Skin epidermis (tissue), 12 donors: ENCODE data around the gene TM4SF1.

ENCODE experiments used
- H3K27ac ChIP-seq, 21 experiments: fragments of 200-600 bp; sonication (generic) in 11 of 21; one replicate each; pipeline ENCODE4 v1.5.0; 2020; ENCODE audit warnings: mild to moderate bottlenecking in 3 of 21, inconsistent platforms in 2 of 21, moderate library complexity in 2 of 21
- H3K4me3 ChIP-seq, 7 experiments: fragments of 200-600 bp; sonication (generic) in 2 of 7; one replicate each; pipeline ENCODE4 v1.5.0; 2020; ENCODE audit warnings: inconsistent platforms in 2 of 7, mild to moderate bottlenecking in 2 of 7, moderate library complexity in 1 of 7

Gene TM4SF1

DNA sequence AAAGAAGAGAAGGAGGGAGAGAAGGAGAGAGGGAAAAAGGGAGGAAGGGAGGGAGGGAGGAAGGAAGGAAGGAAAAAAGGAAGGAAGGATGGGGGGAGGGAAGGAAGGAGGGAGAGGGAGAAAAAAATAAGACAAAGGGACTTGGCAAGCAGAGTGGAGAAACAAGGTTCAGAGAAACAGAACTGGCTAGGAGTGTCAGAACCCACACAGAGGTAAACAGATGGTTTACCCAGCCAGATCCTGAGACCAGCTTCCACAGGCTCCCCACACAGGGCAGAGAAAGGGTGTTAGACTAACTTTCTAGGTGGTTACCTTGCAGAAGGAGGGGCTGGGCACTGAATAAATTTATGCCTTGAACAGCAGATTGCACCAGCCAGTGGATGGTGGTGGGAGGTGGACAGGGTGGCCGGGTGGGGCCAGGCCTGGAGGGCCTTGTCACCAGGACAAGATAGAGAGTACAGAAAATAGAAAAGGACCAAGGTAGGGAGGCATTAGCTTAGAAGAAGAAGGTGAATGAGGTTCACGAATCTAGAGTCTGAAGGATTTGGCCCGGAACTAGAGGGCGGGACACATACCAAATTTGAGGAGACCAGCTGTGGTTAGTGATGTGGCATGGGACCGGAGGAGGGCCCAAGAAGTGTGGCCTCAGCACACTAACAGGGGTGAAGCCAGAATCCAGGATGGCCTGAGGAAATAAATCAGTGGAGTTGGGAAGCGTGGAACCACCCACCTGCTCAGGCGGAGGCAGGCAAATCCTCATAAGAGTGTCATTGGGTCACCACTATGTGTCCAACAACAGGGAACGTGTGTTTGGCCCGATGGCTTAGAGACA, 1.2 kb upstream of the TM4SF1 start:
- Histone ChIP-seq H3K27ac (peak overlapping the region in 20 of 21 experiments; percentile 27 to 89 (median 81)), H3K4me3 (peak overlapping the region in 1 of 7 experiments; percentile 10)

DNA sequence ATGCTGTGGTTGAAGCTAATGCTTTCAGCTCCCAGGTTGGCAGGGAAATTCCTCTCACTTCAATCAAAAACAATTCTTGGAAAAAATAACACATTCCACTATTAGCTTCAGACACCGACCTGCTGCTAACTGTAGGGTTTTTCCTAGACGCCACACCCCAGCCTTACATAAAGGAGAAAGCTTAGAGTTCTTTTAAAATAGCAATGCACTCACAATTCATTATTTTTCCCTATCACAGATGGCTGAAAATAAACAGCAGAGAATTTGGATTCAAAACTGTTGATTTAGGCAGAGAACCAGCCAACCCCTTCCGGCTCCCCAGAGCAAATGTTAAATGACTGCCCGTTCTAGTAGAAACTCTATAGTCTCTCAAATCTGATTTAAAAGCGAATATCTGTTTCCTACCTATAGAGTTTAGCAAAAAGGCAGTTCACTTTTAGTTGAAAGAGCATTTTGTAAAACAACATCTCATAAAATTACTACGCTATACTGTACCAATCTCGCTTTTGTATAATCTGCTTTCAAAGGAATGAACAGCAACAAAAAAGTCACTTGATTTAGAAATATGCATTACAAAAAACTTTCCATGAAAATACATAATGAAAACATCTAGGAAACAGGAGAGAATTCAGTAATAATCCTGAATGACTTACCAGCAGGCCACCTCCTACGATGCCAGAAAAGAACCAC, 586 bp downstream of the TM4SF1 start:
- peak overlapping the region; percentile 22 to 48 (median 34) for H3K4me3 ChIP-seq
- H3K27ac ChIP-seq, result peak overlapping the region; percentile 13 to 89 (median 81)

DNA sequence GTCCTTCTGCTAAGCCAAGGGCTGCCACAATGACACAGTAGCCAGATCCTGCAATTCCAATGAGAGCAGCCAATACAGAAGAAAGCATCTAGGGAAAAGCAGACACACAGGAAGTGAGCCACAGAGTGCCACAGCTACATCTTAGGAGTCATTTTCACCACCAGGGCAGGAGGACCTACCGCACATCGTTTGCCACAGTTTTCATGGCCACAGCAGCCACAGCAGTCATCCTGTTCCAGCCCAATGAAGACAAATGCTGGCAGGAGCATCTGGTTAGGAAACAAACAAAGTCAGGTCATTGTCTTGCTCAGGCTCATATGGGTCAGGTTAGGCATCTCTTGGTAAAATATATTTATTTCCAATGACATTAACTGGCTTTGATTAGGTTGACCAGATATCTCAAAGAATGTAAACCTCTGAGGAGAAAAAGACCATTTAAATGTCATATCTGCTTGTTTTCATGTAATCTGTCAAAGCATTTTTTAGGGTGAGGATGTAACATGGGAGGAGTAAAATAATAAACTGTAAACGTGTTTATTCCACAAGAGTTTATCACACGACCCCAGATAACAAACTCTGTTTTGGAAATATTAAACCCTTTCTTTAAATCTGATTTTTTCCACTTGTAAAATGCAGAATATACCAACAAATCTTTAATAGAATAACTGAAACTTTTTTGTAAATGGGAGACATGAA, 1.8 kb downstream of the TM4SF1 start:
- peak overlapping the region in 16 of 21 experiments; percentile 53 to 89 (median 82) for H3K27ac ChIP-seq
- H3K4me3 ChIP-seq, result peak overlapping the region; percentile 22 to 48 (median 34)

DNA sequence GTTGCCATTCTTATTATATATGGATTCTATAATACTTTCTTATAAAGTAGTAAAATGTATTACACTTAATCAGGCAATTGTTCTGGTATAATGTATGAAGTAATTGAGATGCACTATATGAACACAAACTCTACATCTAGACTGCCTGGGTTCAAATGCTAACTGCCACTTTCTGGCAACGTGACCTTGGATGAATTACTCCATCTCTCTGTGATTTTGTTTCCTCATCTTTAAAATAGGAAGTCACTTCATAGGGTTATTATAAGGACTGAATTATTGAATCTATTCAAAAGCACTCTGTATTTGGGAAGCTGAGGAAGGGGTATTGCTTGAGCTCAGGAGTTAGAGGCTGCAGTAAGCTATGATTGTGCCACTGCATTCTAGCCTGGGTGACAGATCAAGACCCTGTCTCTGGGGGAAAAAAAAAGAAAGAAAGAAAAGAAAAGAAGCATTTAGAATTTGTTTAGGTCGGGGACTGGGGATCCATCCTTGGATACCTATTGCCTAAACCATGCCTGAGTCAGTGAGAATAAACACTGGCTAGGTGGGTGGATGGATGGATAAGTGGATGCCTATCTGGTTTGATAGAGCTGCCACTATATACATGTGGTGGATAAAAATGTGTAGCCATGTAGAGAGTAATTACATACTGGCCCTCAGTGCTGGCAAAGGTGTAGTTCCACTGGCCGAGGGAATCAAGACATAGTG, 2.5 kb downstream of the TM4SF1 start:
- H3K27ac ChIP-seq, result peak overlapping the region in 11 of 21 experiments; percentile 31 to 89 (median 83)
- peak overlapping the region in 6 of 7 experiments; percentile 30 to 48 (median 34) for H3K4me3 ChIP-seq

DNA sequence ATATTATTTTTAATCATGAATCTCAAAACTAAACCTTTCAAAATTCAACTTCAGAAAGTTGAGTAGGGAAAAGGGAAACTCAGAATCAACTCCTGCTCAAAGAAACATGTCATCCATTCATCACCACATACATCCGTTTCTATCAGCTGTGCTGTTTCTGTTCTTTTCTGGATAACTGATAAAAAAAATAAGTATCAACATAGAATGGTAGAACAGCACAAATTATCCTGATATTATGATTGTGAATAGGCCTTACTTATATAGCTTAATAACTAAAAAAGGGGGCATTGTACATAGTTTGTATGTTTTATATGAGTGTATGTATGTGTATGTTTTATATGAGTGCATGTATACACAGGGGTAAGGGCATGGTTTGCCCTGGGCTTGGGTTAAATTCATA, 3.1 kb downstream of the TM4SF1 start:
- Histone ChIP-seq H3K27ac (peak overlapping the region in 3 of 21 experiments; percentile 35 to 83 (median 60)), H3K4me3 (peak overlapping the region in 1 of 7 experiments; percentile 2)

DNA sequence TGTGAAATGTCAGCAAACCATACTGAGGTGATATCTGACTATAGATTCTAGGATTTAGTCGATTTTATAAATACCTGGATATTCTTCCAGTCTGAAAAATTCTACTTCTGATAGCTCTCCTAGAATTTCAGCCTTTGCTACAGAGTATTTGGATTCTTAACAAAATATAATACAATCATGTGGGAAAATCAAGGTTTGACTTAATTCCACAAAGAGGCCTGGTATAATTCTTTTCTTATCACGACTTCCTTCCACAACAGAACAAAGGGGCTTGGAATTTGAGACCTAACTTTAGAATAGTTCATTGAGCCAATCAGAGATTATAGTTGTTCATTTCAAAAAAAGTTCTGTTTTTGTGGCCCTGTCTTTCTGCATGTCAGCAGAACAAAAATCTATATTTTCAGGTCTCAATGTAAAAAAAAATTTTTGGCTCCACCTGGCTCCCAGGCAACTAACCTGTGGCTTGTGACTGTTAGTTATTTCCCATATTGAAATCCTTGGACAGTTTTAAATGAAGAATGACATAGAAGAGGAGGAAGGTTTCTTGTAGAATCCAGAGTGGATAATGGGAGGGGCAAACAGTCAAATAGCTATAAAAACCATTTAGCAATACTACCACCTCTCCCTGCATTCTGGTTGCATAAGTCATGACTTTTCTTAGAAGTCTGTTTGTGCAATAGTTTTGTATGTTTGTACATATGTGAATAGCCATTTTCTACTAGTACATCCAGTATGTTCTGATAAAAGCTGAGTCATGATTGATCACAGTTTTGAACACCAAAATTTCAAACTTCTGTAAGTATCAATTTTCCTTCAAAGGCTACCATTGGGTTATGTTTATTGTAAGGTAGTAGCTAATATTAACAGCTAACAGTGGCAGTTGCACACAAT, 4.0 kb downstream of the TM4SF1 start:
- H3K4me3 ChIP-seq, result no peak overlapping the region
- peak overlapping the region in 9 of 21 experiments; percentile 15 to 83 (median 41) for H3K27ac ChIP-seq

DNA sequence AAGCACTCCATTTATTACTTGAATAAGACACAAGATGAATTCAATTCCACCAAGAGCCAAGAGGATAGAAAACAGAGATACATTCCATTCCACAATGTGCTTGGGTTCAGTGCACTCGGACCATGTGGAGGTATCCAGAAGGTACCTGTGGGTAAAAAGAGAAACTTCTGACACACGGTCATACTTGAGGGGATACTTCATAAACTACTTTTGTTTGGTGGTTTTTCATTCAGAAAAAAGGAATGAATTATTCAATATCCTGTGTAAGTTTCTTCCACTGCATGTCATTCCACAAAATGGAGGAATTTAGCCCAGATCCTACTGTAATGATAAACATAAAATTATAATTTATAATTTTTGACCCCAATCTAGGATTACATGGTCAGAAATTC, 5.7 kb downstream of the TM4SF1 start:
- H3K4me3 ChIP-seq, result no peak overlapping the region
- H3K27ac ChIP-seq, result peak overlapping the region in 16 of 21 experiments; percentile 1 to 78 (median 38)

DNA sequence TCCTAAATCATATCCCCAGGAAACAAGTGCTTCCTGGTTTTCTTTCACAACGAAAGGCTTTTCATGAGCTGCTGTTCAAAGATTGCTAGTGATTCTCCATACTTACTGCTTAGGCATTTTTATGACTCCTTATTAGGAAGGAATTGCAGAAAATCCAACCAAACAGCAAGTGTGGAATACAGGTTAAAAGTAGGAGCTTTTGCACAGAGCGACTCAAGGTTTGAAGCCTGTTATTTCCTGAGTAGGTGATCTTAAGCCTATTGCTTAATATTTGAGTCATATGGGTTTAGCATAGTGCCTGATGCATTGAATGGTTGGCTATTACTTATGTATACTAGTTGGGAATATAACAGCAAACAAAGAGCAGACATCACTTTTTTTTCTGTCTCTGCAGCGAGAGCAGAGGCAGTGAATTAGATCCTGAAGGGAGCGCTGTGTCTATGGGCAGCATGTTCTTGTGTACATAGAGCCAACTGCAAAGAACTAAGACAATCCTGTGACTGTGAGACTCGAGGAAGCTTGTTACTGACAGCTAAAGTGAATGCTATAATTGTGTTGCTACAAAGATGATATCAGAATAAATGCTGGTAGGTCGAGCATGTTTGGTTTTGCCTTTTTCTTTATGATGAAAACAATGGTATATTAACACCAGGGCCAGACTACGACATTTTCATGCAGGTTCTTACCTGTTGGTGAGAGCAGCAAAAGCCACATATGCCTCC, 6.3 kb downstream of the TM4SF1 start:
- Histone ChIP-seq H3K4me3 (no peak overlapping the region), H3K27ac (peak overlapping the region in 18 of 21 experiments; percentile 1 to 78 (median 51))

DNA sequence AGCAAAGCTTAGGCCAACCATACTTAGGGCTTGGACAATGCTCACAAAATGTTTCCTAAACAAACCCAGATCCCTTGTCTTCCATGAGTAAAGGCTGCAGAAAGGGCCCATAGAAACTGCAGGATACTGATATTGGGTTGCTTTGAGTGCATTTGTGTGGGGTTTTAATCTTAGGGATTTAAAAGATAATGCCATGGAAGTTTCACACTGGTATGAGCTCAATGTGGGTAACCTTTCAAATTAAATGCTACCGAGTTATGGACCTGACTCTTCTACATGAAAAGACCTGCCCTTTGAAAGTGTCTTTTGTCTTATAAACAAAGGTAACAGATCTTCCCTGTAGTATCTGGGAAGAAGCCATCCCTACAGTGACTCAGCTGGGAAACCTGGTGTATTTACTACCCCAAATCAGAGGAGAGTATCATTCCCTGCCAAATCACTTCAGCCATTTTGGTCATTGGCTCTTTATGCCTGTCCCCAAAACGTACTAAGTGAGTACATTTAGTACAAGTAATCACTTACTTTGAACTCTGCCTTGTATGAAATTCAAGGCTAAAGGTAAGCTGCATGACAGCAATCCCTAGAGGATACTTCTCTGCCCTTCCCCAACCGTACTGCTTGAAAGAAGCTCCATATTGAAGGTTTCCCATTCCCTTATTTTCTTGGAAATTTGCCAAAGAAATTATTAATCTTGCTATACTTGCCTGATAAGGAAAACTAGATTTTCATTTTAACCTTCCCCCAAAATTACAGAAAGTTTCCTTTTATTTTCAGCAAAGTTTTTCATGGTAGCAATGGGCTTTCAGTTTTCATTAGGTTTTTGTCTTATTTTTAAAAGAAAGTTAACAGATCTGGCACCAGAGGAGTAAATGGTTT, 7.2 kb downstream of the TM4SF1 start:
- Histone ChIP-seq H3K4me3 (no peak overlapping the region), H3K27ac (peak overlapping the region in 18 of 21 experiments; percentile 1 to 78 (median 51))

DNA sequence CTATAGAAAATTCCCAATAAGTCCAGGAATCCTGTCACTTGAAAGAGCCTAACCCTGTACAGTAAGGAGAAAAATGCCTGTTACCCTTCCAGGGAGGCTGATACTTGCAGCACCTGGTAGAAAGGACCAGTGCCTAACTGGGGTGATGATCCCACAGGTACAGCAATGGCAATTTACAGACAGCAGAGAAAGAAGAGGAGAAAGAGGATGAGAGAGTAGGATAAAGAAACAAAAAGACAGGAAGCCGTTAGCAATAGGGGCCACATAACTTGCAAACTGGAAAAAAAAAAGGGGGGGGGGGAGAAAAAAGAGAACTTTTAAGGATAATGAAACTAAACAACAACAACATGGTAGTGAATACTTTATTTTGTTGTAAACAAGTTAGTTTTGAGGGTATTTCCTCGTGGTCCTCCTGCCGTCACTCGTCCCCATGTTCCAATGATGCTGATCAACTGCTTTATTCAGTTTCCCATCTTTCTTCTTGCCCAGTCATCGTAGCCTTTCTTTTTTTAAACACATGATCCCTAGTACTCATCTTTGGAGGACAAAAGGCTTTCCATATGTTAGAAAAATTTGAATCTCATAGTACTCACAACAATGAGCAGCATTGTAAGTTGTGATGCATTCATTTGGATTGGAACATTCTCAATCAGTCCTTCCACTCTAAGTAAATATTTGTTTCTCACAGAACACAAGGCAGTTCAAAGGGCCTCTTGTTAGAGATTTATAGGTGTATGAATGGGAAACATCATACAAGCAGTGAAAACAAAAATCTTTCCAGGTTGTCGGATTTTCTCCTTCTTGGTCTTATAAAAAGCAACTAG, 8.6 kb downstream of the TM4SF1 start:
- H3K4me3 ChIP-seq, result no peak overlapping the region
- peak overlapping the region in 5 of 21 experiments; percentile 9 to 74 (median 45) for H3K27ac ChIP-seq

DNA sequence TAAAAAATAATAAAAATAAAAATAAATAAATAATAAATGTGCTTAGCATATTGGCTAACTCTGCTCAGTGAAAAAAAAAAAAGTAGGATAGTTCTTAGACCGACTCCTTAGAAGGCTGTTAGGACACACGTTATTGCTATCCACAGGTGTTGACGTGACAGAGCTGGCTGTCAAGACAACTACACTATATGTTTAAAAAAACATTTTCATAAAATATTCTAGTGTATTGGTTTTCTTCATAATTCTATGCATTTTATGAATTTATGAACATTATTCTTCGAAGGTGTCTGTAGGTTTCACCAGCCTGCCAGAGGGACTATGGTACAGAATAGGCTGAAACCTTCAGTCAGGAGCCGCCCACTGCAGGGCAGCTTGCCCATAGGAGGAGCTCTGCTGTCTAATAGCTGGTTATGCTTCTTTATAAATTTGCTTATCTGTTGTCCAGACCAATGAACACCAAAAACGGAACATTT, 9.2 kb downstream of the TM4SF1 start:
- peak overlapping the region in 4 of 21 experiments; percentile 9 to 54 (median 32) for H3K27ac ChIP-seq
- no peak overlapping the region for H3K4me3 ChIP-seq

DNA sequence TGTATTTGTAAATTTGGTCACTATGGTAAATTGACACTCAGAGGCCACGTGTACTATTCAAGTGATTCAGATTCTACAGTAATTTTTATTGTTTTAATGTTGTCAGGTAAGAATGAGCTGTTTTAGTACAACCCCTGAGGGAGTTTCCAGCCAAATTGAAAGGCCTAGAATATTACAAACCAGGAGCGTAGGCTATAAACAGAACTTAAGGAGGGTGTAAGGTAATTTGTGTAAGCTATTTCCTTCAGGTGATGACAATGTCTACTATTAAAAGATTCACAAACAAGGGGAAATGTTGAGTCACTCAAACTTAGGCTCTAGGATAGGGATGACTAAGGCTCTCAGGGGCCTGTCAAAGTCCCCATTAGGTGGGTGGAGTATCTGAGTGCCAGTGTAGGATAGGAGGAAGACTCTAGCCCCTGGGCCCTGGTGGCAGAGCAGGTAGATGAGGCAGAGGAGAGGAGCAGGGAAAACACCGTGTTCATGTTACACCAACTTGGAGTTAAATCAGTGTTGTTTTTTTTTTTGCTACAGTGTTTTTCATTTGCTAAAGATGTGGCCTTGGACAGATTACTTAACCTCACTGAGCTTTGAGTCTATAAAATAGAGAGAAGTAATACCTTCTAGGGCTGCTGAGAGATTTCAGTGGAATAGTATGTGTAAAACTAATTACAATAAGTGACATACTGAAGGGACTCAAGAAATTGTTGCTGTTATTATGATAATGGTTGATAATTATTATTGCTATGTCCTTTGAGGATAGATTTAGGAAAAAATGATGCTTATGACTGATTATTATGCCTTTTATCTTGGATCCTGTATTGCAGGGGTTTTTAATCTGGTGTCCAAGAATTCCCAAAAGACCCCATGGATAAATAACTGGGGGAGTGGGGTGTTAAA, 10.3 kb downstream of the TM4SF1 start:
- H3K27ac ChIP-seq, result peak overlapping the region in 13 of 21 experiments; percentile 2 to 68 (median 45)
- H3K4me3 ChIP-seq, result no peak overlapping the region

DNA sequence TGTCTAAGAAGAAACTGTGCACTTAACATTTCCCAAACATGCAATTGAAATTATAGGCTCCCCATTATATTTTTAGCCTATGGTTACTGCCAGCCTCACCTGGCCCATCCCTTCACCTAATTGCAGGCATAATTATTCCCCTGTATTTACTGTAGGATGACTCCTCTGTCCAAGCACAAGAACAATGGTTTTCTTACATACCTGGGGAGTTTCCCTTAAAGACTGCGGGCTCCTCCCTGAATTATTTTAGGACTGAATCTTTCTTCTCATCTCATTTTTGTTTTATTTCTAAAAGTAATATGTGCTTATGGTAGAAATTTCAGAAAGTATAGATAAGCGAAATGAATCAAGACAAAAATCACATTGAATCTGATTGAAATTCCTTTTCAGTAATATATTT, 11.4 kb downstream of the TM4SF1 start:
- Histone ChIP-seq H3K27ac (peak overlapping the region in 10 of 21 experiments; percentile 15 to 82 (median 57)), H3K4me3 (no peak overlapping the region)

DNA sequence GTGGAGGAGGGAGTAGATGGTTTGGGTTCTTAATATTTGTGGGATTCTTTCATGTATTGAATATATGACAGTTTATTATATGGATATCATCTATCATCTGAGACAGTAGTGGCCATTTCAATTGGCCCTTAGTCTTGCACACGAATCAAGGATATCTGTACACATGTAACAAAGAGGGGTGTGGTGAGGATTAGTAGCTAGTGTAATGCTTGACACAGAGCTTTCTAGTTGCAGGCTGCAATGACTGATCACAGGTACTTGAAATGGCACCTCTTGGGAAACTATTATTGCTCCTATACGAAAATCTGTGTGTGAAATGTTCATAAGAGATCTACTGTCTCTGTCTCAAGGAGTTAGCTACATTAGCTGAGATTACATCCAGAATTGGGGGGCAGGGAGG, 12.8 kb downstream of the TM4SF1 start:
- no peak overlapping the region for H3K4me3 ChIP-seq
- peak overlapping the region in 2 of 21 experiments; percentile 10 to 15 for H3K27ac ChIP-seq

DNA sequence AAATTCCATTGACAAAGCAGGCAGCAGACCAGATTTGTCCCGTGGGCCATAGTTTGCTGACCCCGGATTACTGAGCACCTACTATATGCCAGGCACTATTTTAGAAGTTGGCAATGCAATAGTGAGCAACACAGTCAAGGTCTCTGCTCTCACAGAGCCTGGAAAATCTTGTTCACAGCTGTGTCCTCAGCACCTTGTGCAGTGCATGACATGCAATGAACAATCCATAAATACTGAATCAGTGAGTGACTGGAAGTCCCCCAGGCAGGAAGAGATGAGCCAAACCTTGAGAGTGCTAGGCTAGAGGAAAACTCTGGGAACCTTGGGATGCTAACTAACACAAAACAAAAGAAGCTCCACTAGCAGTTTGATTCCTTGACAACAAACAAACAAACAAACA, 14.4 kb downstream of the TM4SF1 start:
- H3K27ac ChIP-seq, result no peak overlapping the region

More for the DNA sequence above, 14.4 kb downstream of the TM4SF1 start:
- no peak overlapping the region for H3K4me3 ChIP-seq
